Activated CD4-positive, alpha-beta memory T cell treated with anti-CD3 and anti-CD28 coated beads for 36 hours (primary cell): ENCODE data around the gene CABLES2. TPM values are rescaled to one million over a fixed set of nuclear protein-coding genes. Genes with fewer than 3 reads are reported as not detected.

Experiments used
- CTCF ChIA-PET: fragments of 350-600 bp; sonication (Branson Sonifier 250); formaldehyde crosslinking; loops from one replicate; lab custom pipeline; 2021; ENCODE audit warnings: antibody characterized with exemption, inconsistent platforms; lab: Charles Lee
- POLR2A ChIA-PET: fragments of 350-600 bp; sonication (Branson Sonifier 250); formaldehyde crosslinking; loops from one replicate; lab custom pipeline; 2021; ENCODE audit warnings: antibody characterized with exemption; lab: Charles Lee
- DNase-seq: peaks from one replicate; pipeline ENCODE4 v3.0.0-alpha.2; 2020
- H3K27ac Mint-ChIP-seq: one replicate; pipeline ENCODE4 v1.8.0; 2021; ENCODE audit warnings: mixed read lengths
- H3K27me3 Mint-ChIP-seq: one replicate; pipeline ENCODE4 v1.8.0; 2021; ENCODE audit warnings: mixed read lengths
- H3K36me3 Mint-ChIP-seq: one replicate; pipeline ENCODE4 v1.8.0; 2021; ENCODE audit warnings: mixed read lengths
- H3K4me1 Mint-ChIP-seq: one replicate; pipeline ENCODE4 v1.8.0; 2021; ENCODE audit warnings: low read depth, mixed read lengths
- H3K4me3 Mint-ChIP-seq: one replicate; pipeline ENCODE4 v1.8.0; 2021; ENCODE audit warnings: mild to moderate bottlenecking, mixed read lengths
- H3K9me3 Mint-ChIP-seq: one replicate; pipeline ENCODE4 v1.8.0; 2021; ENCODE audit warnings: mixed read lengths
- intact Hi-C: fragments of 100-400 bp; cut with micrococcal nuclease; formaldehyde crosslinking; loops from one replicate; pipeline ENCODE4 v1.15.1; 2023
- total RNA-seq, 2 experiments: library from RNA; stranded (reverse); gene quantifications; one replicate each; pipeline ENCODE4 v1.2.3, GENCODE V29; 2021

CABLES2 gene
- total RNA-seq, 2 experiments from 2014 or later: 7.8 to 8.2 TPM

DNA sequence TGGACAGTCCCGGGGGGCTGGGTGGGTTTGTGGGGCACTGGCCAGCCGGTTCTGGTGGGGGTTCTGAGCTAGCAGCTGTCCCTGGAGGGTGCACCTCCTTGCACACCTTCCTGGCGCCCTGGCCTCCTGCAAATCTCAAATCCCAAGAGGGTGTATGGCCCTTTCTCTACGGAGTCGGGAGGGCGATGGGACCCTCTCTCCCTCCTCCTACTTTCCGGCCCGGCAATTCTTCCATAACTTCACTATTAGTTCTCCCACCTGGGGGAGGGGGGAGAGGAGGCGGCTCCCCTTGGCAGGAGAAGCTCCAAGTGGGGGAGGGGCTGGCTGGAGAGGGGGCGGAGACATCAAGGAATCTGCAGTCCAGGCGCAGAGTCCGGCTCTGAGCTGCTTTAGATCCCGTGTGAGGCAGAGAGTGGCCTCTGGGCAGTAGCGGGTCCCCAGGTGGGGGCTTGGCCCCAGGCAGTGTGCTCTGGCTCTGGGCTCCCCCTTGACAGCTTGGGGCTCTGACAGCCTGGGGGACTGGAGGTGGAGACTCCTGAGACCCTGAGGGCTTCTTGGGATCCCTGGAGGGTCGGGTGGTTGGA is 38.6 kb downstream of the CABLES2 start:
- Mint-ChIP-seq H3K4me3 (no peak overlapping the region), H3K9me3 (no peaks in the 10 kb centered on the region), H3K27me3 (peaks cover 27% of the 10 kb centered on the region), H3K27ac (no peak overlapping the region), H3K36me3 (no peaks in the 10 kb centered on the region), H3K4me1 (peaks cover 2% of the 10 kb centered on the region)
- no peak for DNase-seq
- POLR2A ChIA-PET: interaction anchor here (1.0 kb wide), 1 partner anchor 13 kb away, joined by 3 read pairs; no protein-coding TSS in a partner anchor
- CTCF ChIA-PET: interaction anchor here (0.9 to 2.2 kb wide), 6 partner anchors 14 to 532 kb away, joined by 3 to 15 read pairs (median 4); no protein-coding TSS in a partner anchor
- intact Hi-C loops: no loop called here

DNA sequence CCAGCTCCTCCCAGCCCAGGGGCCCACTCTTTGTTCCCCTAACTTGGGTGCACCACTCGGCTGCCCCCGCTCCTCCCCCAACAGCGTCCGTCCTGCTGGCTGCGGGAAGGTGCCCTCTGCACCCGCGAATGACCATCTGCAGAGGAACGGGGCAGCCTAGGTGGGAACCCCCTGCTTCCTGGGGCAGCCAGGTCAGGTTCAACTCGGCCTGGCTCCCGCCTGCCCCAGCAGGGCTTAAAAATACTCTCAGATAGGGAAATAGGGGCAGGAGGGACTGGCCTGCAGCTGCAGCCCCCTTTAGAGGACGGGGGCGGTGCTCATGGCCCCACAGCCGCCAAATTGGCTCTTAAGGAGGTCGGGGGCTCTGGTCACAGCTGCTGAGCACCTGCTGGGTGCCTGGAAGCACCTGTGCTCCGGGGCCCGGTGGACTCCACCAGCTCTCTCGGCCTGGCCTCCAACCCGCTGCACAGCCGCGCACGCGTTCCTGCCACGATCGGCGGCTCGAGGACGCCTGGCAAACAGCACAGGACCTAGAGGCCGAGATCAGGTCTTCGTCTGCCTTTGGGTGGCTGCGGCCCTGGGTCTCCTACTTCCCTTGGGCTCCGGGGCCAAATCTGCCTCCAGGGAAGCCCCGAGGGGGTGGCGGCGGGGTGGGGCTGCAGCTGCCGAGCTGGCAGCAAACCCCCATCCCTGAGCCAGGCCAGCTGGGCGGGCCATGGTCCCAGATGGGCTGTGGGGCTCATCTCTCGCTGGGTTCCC is 39.3 kb downstream of the CABLES2 start:
- Mint-ChIP-seq H3K9me3 (no peaks in the 10 kb centered on the region), H3K27ac (no peak overlapping the region), H3K4me1 (peaks cover 2% of the 10 kb centered on the region), H3K27me3 (peaks cover 24% of the 10 kb centered on the region), H3K36me3 (no peaks in the 10 kb centered on the region), H3K4me3 (no peak overlapping the region)
- CTCF ChIA-PET: interaction anchor here (0.9 to 2.2 kb wide), 6 partner anchors 15 to 533 kb away, joined by 3 to 15 read pairs (median 4); no protein-coding TSS in a partner anchor
- POLR2A ChIA-PET: interaction anchor here (1.0 kb wide), 1 partner anchor 14 kb away, joined by 3 read pairs; no protein-coding TSS in a partner anchor
- DNase-seq: no peak
- intact Hi-C loops: no loop called here

DNA sequence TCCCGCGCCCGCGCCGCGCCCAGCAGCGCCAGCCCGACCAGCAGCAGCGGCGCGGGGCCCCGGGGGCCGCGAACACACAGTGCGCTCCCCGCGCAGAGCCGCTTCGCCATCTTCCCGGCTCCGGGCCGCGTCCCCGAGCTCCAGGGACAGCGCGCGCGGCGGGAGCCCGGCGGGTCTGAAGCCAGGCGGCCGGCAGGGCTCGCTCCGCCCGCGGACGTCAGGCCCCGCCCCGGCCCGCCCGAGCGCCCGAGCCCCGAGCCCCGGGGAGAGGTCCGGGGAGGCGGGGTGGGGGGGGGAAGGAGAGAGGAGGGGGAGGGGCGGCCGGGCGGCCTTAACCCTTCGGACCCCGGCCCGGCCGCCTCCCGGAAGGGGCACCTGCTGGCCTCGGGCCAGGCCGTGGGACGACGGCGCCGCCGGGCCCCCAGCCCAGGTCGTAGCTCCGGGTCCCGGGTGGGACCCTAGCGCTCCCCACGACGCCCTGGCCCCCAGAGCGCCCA is 39.9 kb downstream of the CABLES2 start, which contains the start of gene LAMA5:
TSS of gene LAMA5 (minus strand) at position 177 of the 497 bp plus-strand sequence. CDS start at position 110, 67 bp downstream.
- H3K36me3 Mint-ChIP-seq: no peaks in the 10 kb centered on the region
- H3K9me3 Mint-ChIP-seq: no peaks in the 10 kb centered on the region
- DNase-seq: no peak
- H3K27me3 Mint-ChIP-seq: peaks cover 27% of the 10 kb centered on the region
- H3K4me1 Mint-ChIP-seq: peaks cover 2% of the 10 kb centered on the region
- POLR2A ChIA-PET: no interaction called here
- no peak within 1 kb of the TSS for H3K4me3 Mint-ChIP-seq
- CTCF ChIA-PET: interaction anchor here (2.2 kb wide), 1 partner anchor 15 kb away, joined by 15 read pairs; no protein-coding TSS in a partner anchor
- intact Hi-C loops: no loop called here
- H3K27ac Mint-ChIP-seq: no peak within 1 kb of the TSS

DNA sequence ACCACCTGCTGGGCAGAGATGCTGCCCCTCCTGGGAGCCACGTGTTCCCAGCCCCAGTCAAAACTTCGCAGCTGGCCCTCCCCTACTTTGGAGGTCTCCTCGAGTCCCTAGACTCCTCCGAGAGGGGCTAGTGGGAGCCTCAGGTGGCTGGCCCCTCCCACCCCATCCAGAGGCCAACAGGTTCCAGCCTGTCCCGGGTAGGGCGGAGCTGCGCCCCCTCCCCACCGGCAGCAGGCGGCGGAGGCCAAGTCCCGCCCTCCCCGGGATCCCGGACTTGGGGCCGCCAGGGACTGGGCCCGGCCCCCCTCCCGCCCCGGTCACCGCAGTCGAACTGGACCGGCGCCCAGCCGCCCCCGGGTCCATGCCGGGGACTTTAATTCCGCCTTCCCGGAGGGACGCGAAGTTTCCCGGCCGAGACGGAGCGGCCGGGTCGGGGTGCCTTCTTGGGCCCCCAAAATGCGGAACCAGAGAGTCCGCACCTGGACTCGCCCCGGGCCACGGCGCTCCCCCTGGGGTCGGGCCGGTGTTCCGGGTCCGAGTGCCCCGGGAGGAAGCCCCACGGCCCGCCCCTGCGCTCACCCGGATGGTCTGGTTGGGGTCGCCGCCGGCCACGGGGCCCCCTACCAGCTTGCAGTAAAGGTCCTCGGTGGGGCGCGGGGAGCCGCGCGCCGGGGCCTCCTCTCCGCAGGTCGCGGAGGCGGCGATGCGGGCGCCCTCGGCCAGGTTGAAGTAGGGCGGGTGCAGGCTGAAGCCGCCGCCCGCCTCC is 40.5 kb downstream of the CABLES2 start:
- no peak for DNase-seq
- ChIA-PET CTCF (interaction anchor here (1.0 to 1.6 kb wide), 2 partner anchors 18 to 250 kb away, joined by 3 read pairs; no protein-coding TSS in a partner anchor), POLR2A (no interaction called here)
- Mint-ChIP-seq H3K4me1 (peaks cover 2% of the 10 kb centered on the region), H3K36me3 (no peaks in the 10 kb centered on the region), H3K4me3 (no peak overlapping the region), H3K27me3 (peaks cover 27% of the 10 kb centered on the region), H3K9me3 (no peaks in the 10 kb centered on the region), H3K27ac (no peak overlapping the region)
- intact Hi-C loops: no loop called here

DNA sequence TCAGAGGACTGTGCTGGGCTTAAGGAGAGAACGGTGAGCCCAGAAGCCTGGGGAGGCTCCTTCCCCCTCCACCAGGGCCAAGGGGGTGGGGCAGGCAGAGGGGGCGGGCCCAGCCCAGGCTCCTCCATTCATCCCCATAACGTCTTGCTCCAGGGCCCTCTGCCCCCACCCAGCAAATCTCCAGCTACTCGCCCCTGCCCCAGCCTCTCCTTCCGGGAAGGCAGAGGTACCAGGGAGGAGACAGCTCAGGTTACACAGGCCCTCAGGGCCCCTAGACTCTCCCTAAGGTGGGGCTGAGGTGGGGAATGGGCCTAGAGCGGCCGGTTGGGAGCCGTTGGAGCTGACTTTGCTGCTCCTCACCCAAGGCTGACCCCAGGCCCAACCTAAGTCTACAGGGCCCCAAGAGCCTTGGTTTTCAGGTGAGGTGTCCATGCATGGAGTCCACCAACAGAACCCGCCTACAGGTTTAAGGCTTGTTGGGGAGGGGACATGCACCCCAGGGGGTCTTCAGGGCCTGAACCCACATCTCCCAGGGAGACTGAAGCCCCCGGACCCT is 41.2 kb downstream of the CABLES2 start:
- ChIA-PET POLR2A (no interaction called here), CTCF (interaction anchor here (1.0 to 1.9 kb wide), 3 partner anchors 16 to 251 kb away, joined by 3 to 6 read pairs (median 3); no protein-coding TSS in a partner anchor)
- Mint-ChIP-seq H3K27ac (no peak overlapping the region), H3K9me3 (no peaks in the 10 kb centered on the region), H3K4me1 (peaks cover 2% of the 10 kb centered on the region), H3K36me3 (no peaks in the 10 kb centered on the region), H3K27me3 (peaks cover 27% of the 10 kb centered on the region), H3K4me3 (no peak overlapping the region)
- intact Hi-C loops: no loop called here
- DNase-seq: no peak

DNA sequence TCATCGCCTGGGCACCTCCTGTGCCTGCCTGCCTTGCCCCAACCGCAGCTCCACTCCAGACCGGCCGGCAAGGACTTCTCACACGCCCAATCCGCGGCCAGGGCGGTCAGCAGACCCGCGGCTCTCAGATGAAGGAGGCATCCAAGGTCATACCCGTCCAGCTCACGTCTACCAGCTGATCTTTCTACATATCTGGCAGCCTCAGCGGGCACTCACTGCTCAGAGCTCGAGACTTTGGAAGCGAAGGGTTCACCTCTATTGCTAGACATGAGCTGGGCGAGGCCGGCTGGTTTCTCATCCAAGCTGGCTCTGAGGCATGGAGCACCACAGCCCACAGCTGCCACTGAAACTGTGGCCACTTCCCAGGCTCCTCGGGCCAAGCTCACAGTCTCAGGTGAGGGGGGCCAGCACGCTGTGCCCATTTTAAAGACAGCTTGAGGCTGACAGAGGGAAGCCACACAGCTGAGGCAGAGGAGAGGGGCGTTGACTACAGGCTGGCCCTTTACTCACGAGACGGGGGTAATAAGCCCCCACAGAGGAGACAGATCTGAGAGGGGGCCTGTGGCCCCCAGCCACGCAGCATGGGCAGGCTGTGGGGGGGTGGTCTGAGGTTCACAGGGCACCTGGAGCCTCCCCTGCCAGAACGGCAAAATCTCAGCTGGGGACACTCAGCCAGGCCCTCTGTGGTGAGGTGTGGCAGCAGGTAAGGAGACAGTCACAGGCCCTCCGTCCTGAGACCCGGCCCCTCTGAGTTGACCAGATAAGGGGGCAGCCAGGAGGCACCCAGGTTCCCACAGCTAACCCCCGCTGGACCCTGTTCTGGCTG is 42.0 kb downstream of the CABLES2 start:
- H3K27ac Mint-ChIP-seq: no peak overlapping the region
- intact Hi-C loops: no loop called here
- no peaks in the 10 kb centered on the region for H3K9me3 Mint-ChIP-seq
- H3K4me3 Mint-ChIP-seq: no peak overlapping the region
- H3K36me3 Mint-ChIP-seq: no peaks in the 10 kb centered on the region
- peaks cover 27% of the 10 kb centered on the region for H3K27me3 Mint-ChIP-seq
- no peak for DNase-seq
- CTCF ChIA-PET: interaction anchor here (1.0 to 1.9 kb wide), 3 partner anchors 17 to 252 kb away, joined by 3 to 6 read pairs (median 3); no protein-coding TSS in a partner anchor
- POLR2A ChIA-PET: no interaction called here
- peaks cover 2% of the 10 kb centered on the region for H3K4me1 Mint-ChIP-seq

DNA sequence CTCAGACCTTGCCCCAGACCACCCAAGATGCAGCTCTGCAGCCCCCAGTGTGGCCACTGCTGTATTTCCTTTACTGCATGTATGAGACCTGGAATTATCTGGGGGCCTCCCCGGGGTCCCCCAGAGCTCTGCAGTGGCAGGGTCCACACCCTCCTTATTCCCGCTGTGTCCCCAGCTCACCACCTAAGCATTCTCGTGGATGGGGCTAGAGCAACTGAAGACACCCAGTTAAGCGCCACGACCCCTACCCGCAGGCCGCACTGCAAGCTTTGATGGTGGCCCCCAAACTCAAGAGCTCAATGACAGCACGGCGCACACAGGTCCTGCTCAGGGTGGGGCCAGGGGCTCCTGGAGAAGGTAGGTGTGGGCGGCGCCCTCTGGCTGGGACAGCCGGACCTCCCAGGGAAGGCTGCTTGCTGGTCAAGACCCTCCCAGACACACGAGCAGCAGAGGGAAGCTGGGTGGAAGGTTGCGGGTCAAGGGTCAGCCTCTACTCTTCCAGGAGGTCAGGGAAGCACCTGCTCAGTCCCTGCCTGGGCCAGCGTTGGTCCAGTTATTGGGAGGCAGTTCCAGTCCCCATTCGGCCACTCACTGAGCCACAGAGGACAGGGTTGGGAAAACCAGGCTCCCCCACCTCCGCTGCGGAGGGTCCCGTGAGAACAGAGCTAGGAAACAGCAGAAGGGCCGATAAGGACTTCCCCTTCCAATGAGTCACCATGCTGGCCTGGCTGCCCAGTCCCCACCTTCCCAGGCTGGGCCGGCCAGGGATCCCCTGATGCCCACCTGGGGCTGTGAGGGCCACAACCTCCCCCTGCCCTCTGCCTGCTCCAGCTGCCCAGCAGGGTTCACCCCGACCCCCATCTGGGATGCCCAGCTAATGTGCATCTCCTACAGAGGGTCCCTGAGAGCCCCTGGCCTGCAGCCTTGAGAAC is 42.9 kb downstream of the CABLES2 start:
- Mint-ChIP-seq H3K4me3 (no peak overlapping the region), H3K27ac (no peak overlapping the region), H3K9me3 (no peaks in the 10 kb centered on the region), H3K27me3 (peaks cover 23% of the 10 kb centered on the region), H3K36me3 (no peaks in the 10 kb centered on the region), H3K4me1 (no peaks in the 10 kb centered on the region)
- ChIA-PET POLR2A (no interaction called here), CTCF (interaction anchor here (0.6 to 1.9 kb wide), 2 partner anchors 18 to 72 kb away, joined by 3 to 6 read pairs; no protein-coding TSS in a partner anchor)
- intact Hi-C loops: no loop called here
- no peak for DNase-seq

DNA sequence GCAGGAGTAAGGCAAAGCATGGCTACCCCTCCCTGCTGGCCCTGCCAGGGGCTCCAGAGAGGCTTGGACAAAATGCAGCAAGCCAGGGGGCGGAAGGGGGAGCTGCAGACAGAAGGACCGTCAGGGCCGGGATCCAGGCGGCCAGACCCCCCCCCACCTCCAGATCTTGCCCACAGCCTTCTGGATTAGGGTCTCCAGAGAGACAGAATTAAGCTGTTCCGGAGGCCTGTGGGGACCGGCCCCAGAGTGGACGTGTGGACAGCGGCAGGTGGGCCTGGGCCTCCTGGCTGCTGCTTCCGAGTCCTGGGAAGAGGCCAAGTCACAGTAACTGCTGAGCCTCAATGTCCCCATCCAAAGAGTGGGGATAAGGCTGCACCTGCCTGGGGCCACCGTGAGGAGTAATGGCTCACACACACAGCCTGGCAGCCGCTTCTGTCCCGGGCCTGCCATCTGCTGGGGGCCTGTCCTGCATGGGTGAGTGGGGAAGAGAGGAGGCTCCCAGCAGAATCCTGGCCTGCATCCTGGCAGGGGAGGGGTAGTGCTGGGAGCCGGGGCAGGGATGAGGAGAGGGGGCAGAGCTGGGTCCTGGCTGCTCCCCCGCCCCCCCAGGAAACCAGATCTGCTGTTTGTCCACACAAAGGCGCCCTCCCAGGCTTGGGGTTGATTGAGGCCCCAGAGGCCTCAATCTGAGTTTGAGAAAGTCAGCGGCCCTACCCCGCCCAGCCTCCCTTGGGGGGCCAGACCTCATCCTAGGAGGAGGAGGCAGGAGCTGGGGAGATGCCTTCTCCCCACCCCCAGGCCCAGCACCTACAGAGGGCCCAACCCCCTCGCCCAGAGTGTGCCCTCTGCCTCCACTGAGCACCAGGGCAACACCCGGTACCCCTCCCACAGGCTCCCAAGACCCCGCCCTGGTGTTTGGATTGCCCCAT is 43.8 kb downstream of the CABLES2 start:
- Mint-ChIP-seq H3K4me1 (no peaks in the 10 kb centered on the region), H3K27me3 (peaks cover 21% of the 10 kb centered on the region), H3K9me3 (no peaks in the 10 kb centered on the region), H3K36me3 (no peaks in the 10 kb centered on the region), H3K27ac (no peak overlapping the region), H3K4me3 (no peak overlapping the region)
- intact Hi-C loops: no loop called here
- CTCF ChIA-PET: interaction anchor here (0.6 kb wide), 1 partner anchor 71 kb away, joined by 3 read pairs; no protein-coding TSS in a partner anchor
- POLR2A ChIA-PET: no interaction called here
- no peak for DNase-seq

DNA sequence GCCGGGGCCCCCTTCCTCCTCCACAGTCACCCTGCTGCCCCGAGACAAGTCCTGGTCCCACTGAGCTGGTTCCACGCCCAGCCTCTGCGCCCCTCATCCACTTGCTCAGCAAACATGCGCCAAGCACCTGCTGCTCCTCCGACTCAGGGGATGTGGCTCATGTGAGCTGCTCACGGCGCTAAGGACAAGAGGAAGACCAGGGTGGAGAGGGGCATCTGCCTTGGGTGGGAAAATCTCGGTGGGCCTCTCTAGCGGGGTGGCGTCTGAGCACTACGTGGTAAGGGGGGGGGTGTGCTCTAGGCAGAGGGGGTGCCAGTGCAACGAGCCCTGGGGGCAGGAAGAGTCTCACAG is 44.5 kb downstream of the CABLES2 start:
- Mint-ChIP-seq H3K4me1 (no peaks in the 10 kb centered on the region), H3K4me3 (no peak overlapping the region), H3K27ac (no peak overlapping the region), H3K9me3 (no peaks in the 10 kb centered on the region), H3K36me3 (no peaks in the 10 kb centered on the region), H3K27me3 (peaks cover 20% of the 10 kb centered on the region)
- intact Hi-C loops: no loop called here
- POLR2A ChIA-PET: no interaction called here
- DNase-seq: no peak
- CTCF ChIA-PET: no interaction called here
